ENCODE data around the gene PPIB. TPM values are rescaled to one million over a fixed set of nuclear protein-coding genes. Genes with fewer than 3 reads are reported as not detected.
A peak's percentile ranks its signal among the peaks of the same experiment; 100 is the strongest.

Gene PPIB
- total RNA-seq, 2 experiments from 2014 or later: 225 to 227 TPM

GRCh38 chr15:64141798-64142512 is 20.9 kb downstream of the PPIB start:
- Mint-ChIP-seq H3K27ac (no peak overlapping the region), H3K4me3 (no peak overlapping the region), H3K27me3 (no peaks in the 10 kb centered on the region), H3K9me3 (no peaks in the 10 kb centered on the region), H3K36me3 (peaks cover 11% of the 10 kb centered on the region), H3K4me1 (no peaks in the 10 kb centered on the region)
- ATAC-seq (ENCODE audit: low read depth) (no peak), DNase-seq (no peak)
- POLR2A ChIA-PET: interaction anchor here (0.6 kb wide), 2 partner anchors 11 to 799 kb away, joined by 3 read pairs; no protein-coding TSS in a partner anchor

GRCh38 chr15:64138331-64138941 is 24.4 kb downstream of the PPIB start:
- H3K4me3 Mint-ChIP-seq: no peak overlapping the region
- H3K27ac Mint-ChIP-seq: no peak overlapping the region
- POLR2A ChIA-PET: no interaction called here
- H3K4me1 Mint-ChIP-seq: no peaks in the 10 kb centered on the region
- ATAC-seq (ENCODE audit: low read depth): no peak
- no peaks in the 10 kb centered on the region for H3K9me3 Mint-ChIP-seq
- peaks cover 12% of the 10 kb centered on the region for H3K36me3 Mint-ChIP-seq
- DNase-seq: no peak
- H3K27me3 Mint-ChIP-seq: no peaks in the 10 kb centered on the region

- Mint-ChIP-seq H3K9me3 (no peaks in the 10 kb centered on the region), H3K4me3 (no peak overlapping the region), H3K36me3 (peaks cover 13% of the 10 kb centered on the region), H3K27ac (no peak overlapping the region), H3K4me1 (no peaks in the 10 kb centered on the region), H3K27me3 (no peaks in the 10 kb centered on the region)
- POLR2A ChIA-PET: no interaction called here
- DNase-seq (no peak), ATAC-seq (ENCODE audit: low read depth) (peak; percentile 29)
These were observed 25.5 kb downstream of the PPIB start for GRCh38 chr15:64137226-64137833.

- H3K4me3 Mint-ChIP-seq: no peak overlapping the region
- H3K27me3 Mint-ChIP-seq: no peaks in the 10 kb centered on the region
- no peaks in the 10 kb centered on the region for H3K9me3 Mint-ChIP-seq
- peaks cover 10% of the 10 kb centered on the region for H3K36me3 Mint-ChIP-seq
- ATAC-seq (ENCODE audit: low read depth): no peak
- no peaks in the 10 kb centered on the region for H3K4me1 Mint-ChIP-seq
- DNase-seq: no peak
- H3K27ac Mint-ChIP-seq: no peak overlapping the region
- POLR2A ChIA-PET: no interaction called here
These were observed 26.5 kb downstream of the PPIB start for GRCh38 chr15:64136347-64136746.

- POLR2A ChIA-PET: no interaction called here
- Mint-ChIP-seq H3K27ac (no peak overlapping the region), H3K4me3 (no peak overlapping the region), H3K27me3 (no peaks in the 10 kb centered on the region), H3K36me3 (peaks cover 8% of the 10 kb centered on the region), H3K4me1 (no peaks in the 10 kb centered on the region), H3K9me3 (no peaks in the 10 kb centered on the region)
- ATAC-seq (ENCODE audit: low read depth) (no peak), DNase-seq (no peak)
These were observed 28.4 kb downstream of the PPIB start for GRCh38 chr15:64134345-64134829.

- POLR2A ChIA-PET: no interaction called here
- DNase-seq (no peak), ATAC-seq (ENCODE audit: low read depth) (no peak)
- Mint-ChIP-seq H3K4me3 (no peak overlapping the region), H3K4me1 (no peaks in the 10 kb centered on the region), H3K36me3 (peaks cover 8% of the 10 kb centered on the region), H3K9me3 (no peaks in the 10 kb centered on the region), H3K27ac (no peak overlapping the region), H3K27me3 (no peaks in the 10 kb centered on the region)
These were observed 29.0 kb downstream of the PPIB start for GRCh38 chr15:64133623-64134344.

GRCh38 chr15:64132217-64132616 is 30.6 kb downstream of the PPIB start:
- no peak for ATAC-seq (ENCODE audit: low read depth)
- H3K4me3 Mint-ChIP-seq: no peak overlapping the region
- H3K36me3 Mint-ChIP-seq: peaks cover 19% of the 10 kb centered on the region
- no peak for DNase-seq
- no peaks in the 10 kb centered on the region for H3K27me3 Mint-ChIP-seq
- POLR2A ChIA-PET: interaction anchor here (1.2 to 1.5 kb wide), 2 partner anchors 10 to 11 kb away, joined by 3 read pairs; no protein-coding TSS in a partner anchor
- no peaks in the 10 kb centered on the region for H3K9me3 Mint-ChIP-seq
- H3K27ac Mint-ChIP-seq: no peak overlapping the region
- peaks cover 5% of the 10 kb centered on the region for H3K4me1 Mint-ChIP-seq

GRCh38 chr15:64131547-64131946 is 31.3 kb downstream of the PPIB start:
- peaks cover 18% of the 10 kb centered on the region for H3K36me3 Mint-ChIP-seq
- H3K27me3 Mint-ChIP-seq: no peaks in the 10 kb centered on the region
- peaks cover 5% of the 10 kb centered on the region for H3K4me1 Mint-ChIP-seq
- H3K4me3 Mint-ChIP-seq: no peak overlapping the region
- no peak for ATAC-seq (ENCODE audit: low read depth)
- H3K9me3 Mint-ChIP-seq: no peaks in the 10 kb centered on the region
- no peak for DNase-seq
- H3K27ac Mint-ChIP-seq: no peak overlapping the region
- POLR2A ChIA-PET: interaction anchor here (1.5 kb wide), 1 partner anchor 10 kb away, joined by 3 read pairs; no protein-coding TSS in a partner anchor

GRCh38 chr15:64130159-64130558 is 32.7 kb downstream of the PPIB start:
- Mint-ChIP-seq H3K36me3 (peaks cover 21% of the 10 kb centered on the region), H3K27me3 (no peaks in the 10 kb centered on the region), H3K27ac (no peak overlapping the region), H3K4me1 (peaks cover 5% of the 10 kb centered on the region), H3K9me3 (no peaks in the 10 kb centered on the region), H3K4me3 (no peak overlapping the region)
- ATAC-seq (ENCODE audit: low read depth): no peak
- DNase-seq: no peak
- POLR2A ChIA-PET: no interaction called here

- no peaks in the 10 kb centered on the region for H3K9me3 Mint-ChIP-seq
These were observed 35.1 kb downstream of the PPIB start for GRCh38 chr15:64127521-64128270.

GRCh38 chr15:64125978-64126377 is 36.8 kb downstream of the PPIB start:
- peaks cover 7% of the 10 kb centered on the region for H3K4me1 Mint-ChIP-seq
- H3K4me3 Mint-ChIP-seq: no peak overlapping the region
- DNase-seq (no peak), ATAC-seq (ENCODE audit: low read depth) (no peak)
- H3K27me3 Mint-ChIP-seq: no peaks in the 10 kb centered on the region
- H3K36me3 Mint-ChIP-seq: peaks cover 28% of the 10 kb centered on the region
- H3K9me3 Mint-ChIP-seq: no peaks in the 10 kb centered on the region
- no peak overlapping the region for H3K27ac Mint-ChIP-seq
- POLR2A ChIA-PET: interaction anchor here (0.5 kb wide), 1 partner anchor 267 kb away, joined by 3 read pairs; no protein-coding TSS in a partner anchor

More at GRCh38 chr15:64127521-64128270, 35.1 kb downstream of the PPIB start:
- Mint-ChIP-seq H3K27me3 (no peaks in the 10 kb centered on the region), H3K4me1 (peaks cover 5% of the 10 kb centered on the region), H3K36me3 (peaks cover 24% of the 10 kb centered on the region), H3K4me3 (no peak overlapping the region), H3K27ac (no peak overlapping the region)
- POLR2A ChIA-PET: no interaction called here
- DNase-seq: no peak
- ATAC-seq (ENCODE audit: low read depth): no peak

GRCh38 chr15:64122936-64123351 is 39.9 kb downstream of the PPIB start:
- H3K9me3 Mint-ChIP-seq: no peaks in the 10 kb centered on the region
- peaks cover 25% of the 10 kb centered on the region for H3K36me3 Mint-ChIP-seq
- no peaks in the 10 kb centered on the region for H3K27me3 Mint-ChIP-seq
- H3K27ac Mint-ChIP-seq: no peak overlapping the region
- POLR2A ChIA-PET: no interaction called here
- no peak overlapping the region for H3K4me3 Mint-ChIP-seq
- DNase-seq (no peak), ATAC-seq (ENCODE audit: low read depth) (no peak)
- H3K4me1 Mint-ChIP-seq: peaks cover 6% of the 10 kb centered on the region

Data from activated naive CD8-positive, alpha-beta T cell treated with anti-CD3 and anti-CD28 coated beads, Interleukin-2, amount 10 ng/mL, durations not matched to agents 7 days and 5 days (primary cell).